ENCODE results near the gene RXRG. TPM values are rescaled to one million over a fixed set of nuclear protein-coding genes. Genes with fewer than 3 reads are reported as not detected.

Gene RXRG
- total and polyA plus RNA-seq, 2 experiments from 2014 or later, result 0.07 to 1.5 TPM

DNA sequence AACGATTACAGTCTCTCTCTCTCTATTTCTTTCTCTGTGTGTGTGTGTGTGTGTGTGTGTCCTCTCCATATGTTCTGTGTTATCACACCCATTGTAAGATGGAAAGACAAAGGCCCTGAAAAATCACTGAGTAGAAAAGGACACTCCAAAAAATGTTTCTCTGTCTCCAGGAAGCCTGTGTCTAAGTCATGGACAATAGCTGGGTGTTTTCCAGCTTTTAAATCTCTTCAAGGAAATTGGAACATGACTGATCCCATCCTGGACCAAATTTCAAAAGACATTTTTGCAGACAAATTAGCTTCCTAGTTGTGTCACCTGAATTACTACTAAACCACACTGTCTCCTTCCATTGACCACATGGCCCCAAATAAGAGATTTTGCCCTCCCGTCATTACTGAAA, 57.4 kb downstream of the RXRG start:
- Histone ChIP-seq H3K9me2 (replicated peaks; ENCODE audit: insufficient read depth) (no peaks in the 10 kb centered on the region), H3K9me3 (ENCODE audit: low read depth) (no peaks in the 10 kb centered on the region), H3K4me3 (no peak overlapping the region), H3K27ac (no peak overlapping the region), H3K36me3 (replicated peaks; ENCODE audit: insufficient read depth, low read depth) (no peaks in the 10 kb centered on the region), H3K79me2 (no peaks in the 10 kb centered on the region), H4K20me1 (ENCODE audit: insufficient read depth, poor library complexity, severe bottlenecking) (no peaks in the 10 kb centered on the region), H2AFZ (no peak overlapping the region), H3K4me1 (ENCODE audit: insufficient read depth) (no peaks in the 10 kb centered on the region), H3K4me2 (no peak overlapping the region), H3K27me3 (peaks cover 12% of the 10 kb centered on the region)
- no peak for DNase-seq (ENCODE audit: low spot score)
- 76% methylated on average over 2 of the region's 2 CpGs for WGBS (ENCODE audit: low lambda C conversion rate, missing lambda C conversion rate)
- TF ChIP-seq EZH2 (IDR thresholded peaks at IDR 0.05; ENCODE audit: borderline replicate concordance) (no peak), EZH2phosphoT487 (IDR thresholded peaks at IDR 0.05; ENCODE audit: low read depth, severe bottlenecking, unreplicated experiment) (no peak)
- TF ChIP-seq, protein P1, sequence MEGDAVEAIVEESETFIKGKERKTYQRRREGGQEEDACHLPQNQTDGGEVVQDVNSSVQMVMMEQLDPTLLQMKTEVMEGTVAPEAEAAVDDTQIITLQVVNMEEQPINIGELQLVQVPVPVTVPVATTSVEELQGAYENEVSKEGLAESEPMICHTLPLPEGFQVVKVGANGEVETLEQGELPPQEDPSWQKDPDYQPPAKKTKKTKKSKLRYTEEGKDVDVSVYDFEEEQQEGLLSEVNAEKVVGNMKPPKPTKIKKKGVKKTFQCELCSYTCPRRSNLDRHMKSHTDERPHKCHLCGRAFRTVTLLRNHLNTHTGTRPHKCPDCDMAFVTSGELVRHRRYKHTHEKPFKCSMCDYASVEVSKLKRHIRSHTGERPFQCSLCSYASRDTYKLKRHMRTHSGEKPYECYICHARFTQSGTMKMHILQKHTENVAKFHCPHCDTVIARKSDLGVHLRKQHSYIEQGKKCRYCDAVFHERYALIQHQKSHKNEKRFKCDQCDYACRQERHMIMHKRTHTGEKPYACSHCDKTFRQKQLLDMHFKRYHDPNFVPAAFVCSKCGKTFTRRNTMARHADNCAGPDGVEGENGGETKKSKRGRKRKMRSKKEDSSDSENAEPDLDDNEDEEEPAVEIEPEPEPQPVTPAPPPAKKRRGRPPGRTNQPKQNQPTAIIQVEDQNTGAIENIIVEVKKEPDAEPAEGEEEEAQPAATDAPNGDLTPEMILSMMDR (IDR thresholded peaks at IDR 0.05; ENCODE audit: poor library complexity), result no peak

DNA sequence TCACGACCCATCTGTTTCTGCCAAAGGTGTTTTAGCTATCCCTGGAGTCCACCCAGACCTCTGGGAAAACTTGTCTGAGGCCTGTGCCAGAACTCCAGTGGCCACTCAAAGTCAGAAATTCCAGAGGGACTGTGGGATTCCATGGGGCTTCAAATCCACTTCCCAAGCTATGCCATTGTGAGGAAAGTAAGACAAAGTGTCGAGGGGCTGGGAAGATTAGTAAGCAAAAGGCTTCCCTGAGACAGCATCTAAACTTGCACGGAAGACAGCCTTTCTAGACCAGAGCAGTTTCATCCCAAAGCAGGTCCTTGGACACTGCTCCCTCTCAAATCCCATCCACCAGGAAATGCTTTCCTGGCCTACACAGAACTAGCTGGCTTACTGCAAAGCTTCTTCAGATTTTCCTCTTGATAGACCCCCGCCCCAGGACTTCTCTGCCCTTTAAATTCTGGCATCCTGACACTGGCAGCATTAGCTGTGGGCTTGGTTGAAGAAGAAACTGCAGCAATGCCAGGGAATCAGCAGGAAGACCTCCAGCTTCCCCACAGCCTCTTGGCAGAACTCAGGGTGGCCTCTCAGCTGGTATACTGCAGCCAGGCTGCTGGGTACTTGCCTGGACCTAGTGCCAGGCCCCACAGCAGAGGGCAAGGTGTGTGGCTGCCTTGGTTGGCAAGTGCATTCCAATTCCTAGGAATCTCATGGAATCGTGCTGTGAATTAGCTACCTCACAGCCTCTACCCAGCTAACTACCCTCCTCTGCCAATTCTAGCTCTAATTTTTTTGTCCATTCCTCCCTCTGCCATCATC, 61.1 kb downstream of the RXRG start:
- Histone ChIP-seq H3K36me3 (replicated peaks; ENCODE audit: insufficient read depth, low read depth) (no peaks in the 10 kb centered on the region), H3K4me3 (no peak overlapping the region), H3K9me3 (ENCODE audit: low read depth) (no peaks in the 10 kb centered on the region), H3K27ac (no peak overlapping the region), H3K27me3 (no peaks in the 10 kb centered on the region), H3K4me2 (no peak overlapping the region), H2AFZ (no peak overlapping the region), H3K79me2 (no peaks in the 10 kb centered on the region), H4K20me1 (ENCODE audit: insufficient read depth, poor library complexity, severe bottlenecking) (no peaks in the 10 kb centered on the region), H3K4me1 (ENCODE audit: insufficient read depth) (no peaks in the 10 kb centered on the region), H3K9me2 (replicated peaks; ENCODE audit: insufficient read depth) (no peaks in the 10 kb centered on the region)
- DNase-seq (ENCODE audit: low spot score), result no peak
- 83% methylated on average over 5 of the region's 5 CpGs for WGBS (ENCODE audit: low lambda C conversion rate, missing lambda C conversion rate)
- TF ChIP-seq, protein P1 (IDR thresholded peaks at IDR 0.05; ENCODE audit: poor library complexity), result no peak
- TF ChIP-seq EZH2phosphoT487 (IDR thresholded peaks at IDR 0.05; ENCODE audit: low read depth, severe bottlenecking, unreplicated experiment) (no peak), EZH2 (IDR thresholded peaks at IDR 0.05; ENCODE audit: borderline replicate concordance) (no peak)

DNA sequence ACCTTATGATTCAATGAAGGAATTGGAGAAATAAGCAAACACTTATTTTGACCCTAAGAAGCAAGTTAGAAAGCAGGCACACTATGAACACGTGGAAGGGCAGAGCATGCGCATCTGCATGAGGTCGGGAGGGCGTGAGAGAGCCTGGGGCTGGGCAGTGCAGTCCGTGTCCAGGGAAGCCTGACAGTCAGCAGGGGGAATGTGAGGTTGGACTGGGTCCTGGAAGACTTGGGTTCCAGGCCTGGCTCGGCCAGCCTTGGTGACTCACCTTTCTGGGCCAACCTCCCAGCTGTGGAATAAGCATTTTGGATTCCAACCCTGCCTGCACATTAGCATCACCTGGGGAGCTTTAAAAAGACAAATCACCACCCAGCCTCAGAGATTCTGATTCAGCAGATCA, 61.9 kb downstream of the RXRG start:
- Histone ChIP-seq H3K9me3 (ENCODE audit: low read depth) (no peaks in the 10 kb centered on the region), H3K4me3 (no peak overlapping the region), H3K4me1 (ENCODE audit: insufficient read depth) (no peaks in the 10 kb centered on the region), H3K9me2 (replicated peaks; ENCODE audit: insufficient read depth) (no peaks in the 10 kb centered on the region), H4K20me1 (ENCODE audit: insufficient read depth, poor library complexity, severe bottlenecking) (no peaks in the 10 kb centered on the region), H2AFZ (no peak overlapping the region), H3K27me3 (no peaks in the 10 kb centered on the region), H3K79me2 (no peaks in the 10 kb centered on the region), H3K36me3 (replicated peaks; ENCODE audit: insufficient read depth, low read depth) (no peaks in the 10 kb centered on the region), H3K27ac (no peak overlapping the region), H3K4me2 (no peak overlapping the region)
- 76% methylated on average over 6 of the region's 6 CpGs for WGBS (ENCODE audit: low lambda C conversion rate, missing lambda C conversion rate)
- no peak for DNase-seq (ENCODE audit: low spot score)
- TF ChIP-seq EZH2 (IDR thresholded peaks at IDR 0.05; ENCODE audit: borderline replicate concordance) (no peak), EZH2phosphoT487 (IDR thresholded peaks at IDR 0.05; ENCODE audit: low read depth, severe bottlenecking, unreplicated experiment) (no peak)
- TF ChIP-seq, protein P1 (IDR thresholded peaks at IDR 0.05; ENCODE audit: poor library complexity), result no peak

Measured in hepatocyte (in vitro differentiated cells).